Peyer's patch (tissue), 4 donors: ENCODE results near the gene PRR5L. TPM values are rescaled to one million over a fixed set of nuclear protein-coding genes. Genes with fewer than 3 reads are reported as not detected.

Source experiments
- DNase-seq, 3 donors: peaks; one replicate each; pipeline ENCODE4 v3.0.0-alpha.2; 2017 to 2019
- H3K27ac ChIP-seq, 4 donors: fragments of 200-600 bp; sonication (generic); one replicate each; pipeline ENCODE4 v1.5.1; 2016 to 2019
- H3K27me3 ChIP-seq, 2 donors: fragments of 200-600 bp; sonication (generic); one replicate each; pipeline ENCODE4 v1.5.1; 2019
- H3K36me3 ChIP-seq, 3 donors: fragments of 200-600 bp; sonication (generic); one replicate each; pipeline ENCODE4 v1.5.1; 2016 to 2019
- H3K4me1 ChIP-seq, 4 donors: fragments of 200-600 bp; sonication (generic); one replicate each; pipeline ENCODE4 v1.5.1; 2016 to 2019
- H3K4me3 ChIP-seq, 4 donors: fragments of 200-600 bp; sonication (generic); 1 replicate in 3 of 4; 2 replicates in 1 of 4; pipeline ENCODE4 v1.5.1; 2016 to 2019; ENCODE audit warnings: mild to moderate bottlenecking in 1 of 4
- H3K9me3 ChIP-seq, 4 donors: fragments of 200-600 bp; sonication (generic); one replicate each; pipeline ENCODE4 v1.5.1; 2016 to 2019; ENCODE audit warnings: mild to moderate bottlenecking in 1 of 4
- CTCF ChIP-seq, 6 experiments: fragments of 450-650 bp in 4 of 6; fragments of 200-600 bp in 2 of 6; sonication (generic) in 1 of 6; IDR thresholded peaks; one replicate each; pipeline ENCODE4 v1.5.1; 2017 to 2019; ENCODE audit warnings: antibody characterized with exemption in 6 of 6, mild to moderate bottlenecking in 3 of 6, moderate library complexity in 1 of 6
- POLR2A ChIP-seq, 2 donors: fragments of 450-650 bp; IDR thresholded peaks; one replicate each; pipeline ENCODE4 v1.5.1; 2017; ENCODE audit warnings: antibody characterized with exemption in 2 of 2, mild to moderate bottlenecking in 2 of 2, moderate library complexity in 2 of 2
- total RNA-seq, 4 donors: library from RNA; depleted of rRNA; stranded (reverse); fragments of >200 nt; gene quantifications; one replicate each; pipeline ENCODE4 v1.1.0, GENCODE V29; 2016

The PRR5L gene
- total RNA-seq, 4 donors from 2014 or later: 74.3 to 100 (median 89.9) TPM

GRCh38 chr11:36375353-36376008 lies 79.4 kb downstream of the PRR5L start:
- TF ChIP-seq POLR2A (IDR thresholded peaks at IDR 0.05): no peak
- no peak for TF ChIP-seq CTCF (IDR thresholded peaks at IDR 0.05)
- H3K36me3 ChIP-seq: no peaks in the 10 kb centered on the region
- peaks cover 0 to 59% (median 3%) of the 10 kb centered on the region in 4 donors for H3K4me1 ChIP-seq
- H3K27me3 ChIP-seq: no peaks in the 10 kb centered on the region
- peak overlapping the region in 2 of 4 donors; percentile 82 to 90 for H3K4me3 ChIP-seq
- peak overlapping the region; percentile 72 to 84 (median 78) for H3K27ac ChIP-seq
- no peak for DNase-seq
- no peaks in the 10 kb centered on the region for H3K9me3 ChIP-seq

GRCh38 chr11:36376009-36376887 lies 80.2 kb downstream of the PRR5L start:
- H3K4me1 ChIP-seq: peaks cover 0 to 59% (median 3%) of the 10 kb centered on the region in 4 donors
- H3K27ac ChIP-seq: peak overlapping the region; percentile 72 to 84 (median 78)
- H3K27me3 ChIP-seq: no peaks in the 10 kb centered on the region
- TF ChIP-seq POLR2A (IDR thresholded peaks at IDR 0.05): no peak
- TF ChIP-seq CTCF (IDR thresholded peaks at IDR 0.05): no peak
- H3K36me3 ChIP-seq: peaks cover 0 to 3% (median 0%) of the 10 kb centered on the region in 3 donors
- peak in 2 of 3 donors; percentile 69 to 72 for DNase-seq
- peak overlapping the region; percentile 54 to 90 (median 70) for H3K4me3 ChIP-seq
- no peaks in the 10 kb centered on the region for H3K9me3 ChIP-seq

GRCh38 chr11:36376888-36377758 lies 81.0 kb downstream of the PRR5L start:
- H3K27me3 ChIP-seq: no peaks in the 10 kb centered on the region
- peak overlapping the region; percentile 54 to 90 (median 70) for H3K4me3 ChIP-seq
- H3K36me3 ChIP-seq: peaks cover 0 to 11% (median 0%) of the 10 kb centered on the region in 3 donors
- peaks cover 0 to 52% (median 3%) of the 10 kb centered on the region in 4 donors for H3K4me1 ChIP-seq
- no peaks in the 10 kb centered on the region for H3K9me3 ChIP-seq
- TF ChIP-seq POLR2A (IDR thresholded peaks at IDR 0.05): peak in 1 of 2 donors; percentile 32
- TF ChIP-seq CTCF (IDR thresholded peaks at IDR 0.05): peak in 4 of 6 experiments; percentile 52 to 72 (median 65)
- peak; percentile 45 to 83 (median 79) for DNase-seq
- H3K27ac ChIP-seq: peak overlapping the region; percentile 72 to 84 (median 78)

- H3K36me3 ChIP-seq: peaks cover 0 to 20% (median 0%) of the 10 kb centered on the region in 3 donors
- H3K4me3 ChIP-seq: peak overlapping the region; percentile 54 to 90 (median 70)
- no peaks in the 10 kb centered on the region for H3K27me3 ChIP-seq
- DNase-seq: no peak
- peak overlapping the region; percentile 72 to 84 (median 78) for H3K27ac ChIP-seq
- no peaks in the 10 kb centered on the region for H3K9me3 ChIP-seq
- TF ChIP-seq CTCF (IDR thresholded peaks at IDR 0.05) (no peak), POLR2A (IDR thresholded peaks at IDR 0.05) (no peak)
- H3K4me1 ChIP-seq: peaks cover 0 to 43% (median 3%) of the 10 kb centered on the region in 4 donors
Measured at GRCh38 chr11:36377759-36378564, 81.9 kb downstream of the PRR5L start.
